ENCODE data around the gene WDR33. TPM values are rescaled to one million over a fixed set of nuclear protein-coding genes. Genes with fewer than 3 reads are reported as not detected.
A peak's percentile ranks its signal among the peaks of the same experiment; 100 is the strongest.

The WDR33 gene
- total RNA-seq, 1 donor from 2014 or later = 52.1 TPM

- no peak overlapping the region for H3K4me3 Mint-ChIP-seq (ENCODE audit: unreplicated experiment)
- no peaks in the 10 kb centered on the region for H3K4me1 Mint-ChIP-seq (ENCODE audit: unreplicated experiment)
- no peaks in the 10 kb centered on the region for H3K9me3 Mint-ChIP-seq (ENCODE audit: unreplicated experiment)
- H3K36me3 Mint-ChIP-seq (ENCODE audit: low read depth, unreplicated experiment) = peaks cover 3% of the 10 kb centered on the region
- H3K27me3 Mint-ChIP-seq (ENCODE audit: unreplicated experiment) = no peaks in the 10 kb centered on the region
- H3K27ac Mint-ChIP-seq (ENCODE audit: unreplicated experiment) = no peak overlapping the region
- TF ChIP-seq CTCF (IDR thresholded peaks at IDR 0.05; ENCODE audit: unreplicated experiment) = no peak
- DNase-seq (ENCODE audit: low spot score) = no peak
Measured at GRCh38 chr2:127733816-127734537, 77.0 kb downstream of the WDR33 start.

- peaks cover 3% of the 10 kb centered on the region for H3K36me3 Mint-ChIP-seq (ENCODE audit: low read depth, unreplicated experiment)
- H3K9me3 Mint-ChIP-seq (ENCODE audit: unreplicated experiment) = no peaks in the 10 kb centered on the region
- no peak overlapping the region for H3K4me3 Mint-ChIP-seq (ENCODE audit: unreplicated experiment)
- TF ChIP-seq CTCF (IDR thresholded peaks at IDR 0.05; ENCODE audit: unreplicated experiment) = no peak
- no peaks in the 10 kb centered on the region for H3K27me3 Mint-ChIP-seq (ENCODE audit: unreplicated experiment)
- no peaks in the 10 kb centered on the region for H3K4me1 Mint-ChIP-seq (ENCODE audit: unreplicated experiment)
- DNase-seq (ENCODE audit: low spot score) = no peak
- no peak overlapping the region for H3K27ac Mint-ChIP-seq (ENCODE audit: unreplicated experiment)
Measured at GRCh38 chr2:127733113-127733815, 77.7 kb downstream of the WDR33 start.

GRCh38 chr2:127726158-127726880 is 84.7 kb downstream of the WDR33 start:
- Mint-ChIP-seq H3K4me3 (ENCODE audit: unreplicated experiment) (no peak overlapping the region), H3K9me3 (ENCODE audit: unreplicated experiment) (no peaks in the 10 kb centered on the region), H3K27me3 (ENCODE audit: unreplicated experiment) (peaks cover 2% of the 10 kb centered on the region), H3K4me1 (ENCODE audit: unreplicated experiment) (peaks cover 5% of the 10 kb centered on the region), H3K36me3 (ENCODE audit: low read depth, unreplicated experiment) (peaks cover 12% of the 10 kb centered on the region), H3K27ac (ENCODE audit: unreplicated experiment) (peak overlapping the region; percentile 16)
- no peak for DNase-seq (ENCODE audit: low spot score)
- no peak for TF ChIP-seq CTCF (IDR thresholded peaks at IDR 0.05; ENCODE audit: unreplicated experiment)

GRCh38 chr2:127722807-127723206 is 88.2 kb downstream of the WDR33 start:
- DNase-seq (ENCODE audit: low spot score) = no peak
- no peak overlapping the region for H3K4me3 Mint-ChIP-seq (ENCODE audit: unreplicated experiment)
- no peak for TF ChIP-seq CTCF (IDR thresholded peaks at IDR 0.05; ENCODE audit: unreplicated experiment)
- peaks cover 2% of the 10 kb centered on the region for H3K27me3 Mint-ChIP-seq (ENCODE audit: unreplicated experiment)
- no peak overlapping the region for H3K27ac Mint-ChIP-seq (ENCODE audit: unreplicated experiment)
- no peaks in the 10 kb centered on the region for H3K9me3 Mint-ChIP-seq (ENCODE audit: unreplicated experiment)
- peaks cover 19% of the 10 kb centered on the region for H3K36me3 Mint-ChIP-seq (ENCODE audit: low read depth, unreplicated experiment)
- H3K4me1 Mint-ChIP-seq (ENCODE audit: unreplicated experiment) = peaks cover 5% of the 10 kb centered on the region
